HG02588 (cell line): Measurements from ENCODE around the gene ASMT.
"Not testable (repeated sequence)": the region's sequence is repeated elsewhere in the genome, so short reads cannot be mapped to it uniquely, and the experiment has no call there.

ENCODE experiments used
- ATAC-seq: cut with Tn5 transposase; IDR thresholded peaks from one replicate; pipeline ENCODE4 v1.9.1; 2021; ENCODE audit warnings: mild to moderate bottlenecking, moderate library complexity; ENCODE audit not compliant: unreplicated experiment

The ASMT gene

GRCh38 chrX:1614927-1615326 lies at the start of gene ASMT:
Gene ASMT (plus strand): TSS chrX:1615059. CDS start chrX:1615200, 141 bp downstream.
- ATAC-seq: no peak

GRCh38 chrX:1574181-1574580 lies 40.7 kb upstream of the ASMT start:
- not testable (repeated sequence) for ATAC-seq

GRCh38 chrX:1576201-1576992 lies 38.5 kb upstream of the ASMT start:
- no peak for ATAC-seq

- no peak for ATAC-seq
These were observed 37.0 kb upstream of the ASMT start for GRCh38 chrX:1577845-1578244.

GRCh38 chrX:1578511-1579173 lies 36.2 kb upstream of the ASMT start:
- no peak for ATAC-seq

GRCh38 chrX:1581132-1581531 lies 33.7 kb upstream of the ASMT start:
- ATAC-seq: no peak

- peak; percentile 77 for ATAC-seq
These were observed 32.0 kb upstream of the ASMT start for GRCh38 chrX:1582686-1583437.

DNA sequence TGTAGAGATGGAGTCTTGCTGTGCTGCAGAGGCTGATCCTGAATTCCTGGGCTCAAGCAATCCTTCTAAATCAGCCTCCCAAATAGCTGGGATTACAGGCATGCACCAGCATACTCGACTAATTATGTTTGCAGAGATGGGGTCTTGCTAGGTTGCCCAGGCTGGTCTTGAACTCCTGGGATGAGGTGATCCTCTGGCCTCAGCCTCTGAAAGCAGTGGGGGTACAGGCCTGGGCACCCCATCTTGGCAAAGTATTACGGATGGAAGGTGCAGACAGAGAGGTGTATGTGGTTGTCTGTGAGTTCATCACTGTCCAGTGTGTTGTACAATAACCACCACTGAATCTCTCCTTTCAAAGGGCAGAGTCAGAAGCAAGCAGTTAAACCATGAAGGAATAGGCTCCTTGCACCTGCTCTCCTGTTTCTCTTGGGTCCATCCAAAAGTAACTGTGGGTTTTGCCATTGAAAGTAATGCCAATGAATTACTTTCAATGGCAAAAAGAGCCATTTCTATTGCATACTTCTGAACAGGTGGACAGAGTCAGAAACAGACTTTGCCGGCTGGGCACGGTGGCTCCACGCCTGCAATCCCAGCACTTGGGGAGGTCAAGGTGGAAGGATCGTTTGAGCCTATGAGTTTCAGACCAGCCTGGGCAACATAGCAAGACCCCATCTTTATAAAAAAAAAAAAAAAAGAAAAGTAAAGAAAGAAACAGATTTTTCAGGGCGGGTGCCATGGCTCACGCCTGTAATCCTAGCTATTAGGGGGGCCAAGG lies 30.4 kb upstream of the ASMT start:
- ATAC-seq: no peak

GRCh38 chrX:1587161-1587560 lies 27.7 kb upstream of the ASMT start:
- no peak for ATAC-seq

- ATAC-seq: no peak
These were observed 25.3 kb upstream of the ASMT start for GRCh38 chrX:1589356-1590130.

DNA sequence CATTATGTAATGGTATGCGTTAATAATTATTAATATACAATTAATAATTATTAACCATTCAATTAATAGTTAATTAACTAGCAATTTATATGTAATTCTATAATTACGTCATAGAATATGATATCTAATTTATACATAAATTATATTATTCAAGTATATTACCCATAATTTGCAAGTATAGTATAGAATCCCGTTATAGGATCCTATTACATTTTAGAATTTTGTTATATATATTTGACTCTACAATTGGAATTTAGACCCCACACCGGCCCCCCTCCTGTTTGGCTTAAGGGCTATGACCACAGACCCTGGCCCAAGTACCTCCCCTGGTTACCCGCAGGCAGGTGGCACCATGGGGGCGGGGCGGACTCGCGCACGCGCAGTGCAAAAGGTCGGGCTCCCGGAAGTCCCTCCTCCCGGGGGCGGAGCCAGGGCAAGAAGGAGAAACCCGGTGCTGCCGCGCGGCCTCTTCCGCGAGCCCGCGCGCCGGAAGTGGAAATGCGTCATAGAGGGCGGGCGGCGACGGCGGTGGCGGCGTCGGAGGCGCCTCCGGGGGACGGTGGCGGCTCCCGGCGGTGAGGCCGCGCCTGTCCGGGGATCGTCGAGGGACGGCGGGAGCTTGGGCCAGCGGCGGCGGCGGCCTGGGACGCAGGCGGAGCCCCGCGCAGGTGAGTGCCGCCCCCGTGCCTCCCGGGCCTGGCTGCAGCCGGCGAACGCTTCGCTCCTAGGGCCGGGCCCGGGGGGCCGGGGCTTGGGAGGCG lies 23.6 kb upstream of the ASMT start, which contains the start of gene AKAP17A:
AKAP17A (plus strand) TSS at position 503 of the 761 bp plus-strand sequence. CDS start 1,859 bp downstream, outside the sequence.
- ATAC-seq: peak; percentile 85

DNA sequence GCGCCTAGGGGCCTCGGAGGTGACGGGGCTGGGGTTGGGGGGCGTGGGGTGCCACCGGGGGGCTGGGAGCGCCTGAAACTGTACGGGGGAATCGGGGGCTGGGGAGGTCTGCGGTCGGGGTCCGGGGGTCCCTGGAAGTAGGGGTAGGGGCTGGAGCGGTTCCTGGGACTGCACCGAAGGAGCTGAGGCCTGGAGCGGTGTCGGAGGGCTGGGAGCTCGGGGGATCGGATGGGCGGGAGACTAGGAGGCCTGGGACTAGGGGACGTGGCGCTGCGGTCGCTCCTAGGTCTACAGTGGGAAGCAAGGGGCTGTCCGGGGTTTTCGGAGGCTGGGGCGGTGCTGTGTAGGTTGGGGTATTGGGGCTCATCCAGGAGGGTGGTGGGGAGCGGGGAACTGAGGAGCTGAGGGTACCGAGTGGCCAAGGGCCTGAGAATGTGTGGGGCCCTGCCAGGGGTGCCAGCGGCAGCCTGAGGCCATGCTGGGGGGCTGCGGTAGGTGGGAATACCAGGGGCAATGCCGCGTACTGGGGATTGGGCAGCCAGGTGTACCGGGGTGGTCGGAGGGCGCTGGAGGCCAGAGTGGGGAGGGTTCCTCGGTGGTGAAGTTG lies 22.9 kb upstream of the ASMT start:
- no peak for ATAC-seq

- peak; percentile 35 for ATAC-seq
These were observed 22.3 kb upstream of the ASMT start for GRCh38 chrX:1592470-1593142.

GRCh38 chrX:1593286-1594271 lies 21.3 kb upstream of the ASMT start:
- ATAC-seq: no peak

DNA sequence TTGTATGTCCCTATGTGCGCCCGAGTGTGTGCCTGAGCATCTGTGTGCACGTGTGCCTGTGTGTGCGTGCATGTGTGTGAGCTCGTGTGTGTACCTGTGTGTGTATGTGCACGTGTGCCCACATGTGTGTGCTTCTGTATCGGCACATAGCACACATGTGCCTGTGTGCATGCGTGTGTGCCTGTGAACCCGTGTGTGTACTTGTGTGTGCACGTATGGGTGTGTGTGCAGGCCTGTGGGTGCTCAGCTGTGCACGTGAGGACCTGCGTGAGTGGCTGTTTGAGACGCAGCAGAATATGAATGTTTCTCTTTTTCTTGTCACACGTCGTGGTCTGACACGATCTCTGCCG lies 19.2 kb upstream of the ASMT start:
- ATAC-seq: no peak

DNA sequence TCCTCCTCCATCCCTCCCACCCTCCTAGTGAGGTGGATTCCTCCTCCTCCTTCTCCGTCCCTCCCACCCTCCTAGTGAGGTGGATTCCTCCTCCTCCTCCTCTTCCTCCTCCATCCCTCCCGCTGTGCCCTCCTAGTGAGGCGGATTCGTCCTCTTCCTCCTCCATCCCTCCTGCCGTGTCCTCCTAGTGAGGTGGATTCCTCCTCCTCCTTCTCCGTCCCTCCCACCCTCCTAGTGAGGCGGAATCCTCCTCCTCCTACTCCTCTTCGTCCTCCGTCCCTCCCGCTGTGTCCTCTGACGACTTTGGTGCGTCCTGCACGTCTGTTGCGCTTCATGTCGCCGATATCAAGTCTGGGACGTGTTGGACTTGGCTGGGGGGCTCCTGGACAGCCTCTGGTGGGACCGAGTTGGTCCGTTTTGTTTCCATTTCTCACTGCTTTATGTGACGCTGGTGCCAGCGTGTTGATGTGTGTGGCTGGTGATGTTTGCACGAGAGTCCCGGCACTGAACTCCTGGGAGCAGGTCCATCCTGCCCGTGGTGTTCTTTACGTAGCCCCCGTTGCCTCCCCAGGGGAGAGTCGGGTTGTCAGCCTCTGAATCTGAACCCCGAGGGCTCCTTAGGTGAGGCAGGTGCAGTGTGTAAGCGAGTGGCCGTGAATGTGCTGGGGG lies 18.0 kb upstream of the ASMT start:
- ATAC-seq: no peak
